Activated T-helper 9 cell treated with anti-CD3 and anti-CD28 coated beads, Interleukin-2, amount 50 U/mL, for 16 hours (primary cell): ENCODE data around the gene TRIM54.

Experiments used
- DNase-seq: peaks from one replicate; pipeline ENCODE4 v3.0.0-alpha.2; 2020; ENCODE audit warnings: low read depth

The TRIM54 gene

GRCh38 chr2:27281855-27282559, at the start of gene TRIM54:
Gene TRIM54 (plus strand): TSS chr2:27282429. CDS start chr2:27282732, 303 bp downstream.
- DNase-seq: no peak

GRCh38 chr2:27233341-27233740, 48.9 kb upstream of the TRIM54 start:
- DNase-seq: no peak

- no peak for DNase-seq
Measured at GRCh38 chr2:27236136-27236535, 46.1 kb upstream of the TRIM54 start.

- DNase-seq: no peak
Measured at GRCh38 chr2:27236626-27237025, 45.6 kb upstream of the TRIM54 start.

GRCh38 chr2:27237341-27237945, 44.8 kb upstream of the TRIM54 start:
- DNase-seq: no peak

GRCh38 chr2:27238976-27239375, 43.3 kb upstream of the TRIM54 start:
- DNase-seq: no peak

GRCh38 chr2:27240406-27240805, 41.8 kb upstream of the TRIM54 start:
- DNase-seq: no peak

GRCh38 chr2:27241761-27242613, 40.2 kb upstream of the TRIM54 start:
- no peak for DNase-seq

- DNase-seq: no peak
Measured at GRCh38 chr2:27242614-27242951, 39.6 kb upstream of the TRIM54 start.

GRCh38 chr2:27243391-27244130, 38.7 kb upstream of the TRIM54 start:
- no peak for DNase-seq

GRCh38 chr2:27245116-27245515, 37.1 kb upstream of the TRIM54 start:
- DNase-seq: no peak

GRCh38 chr2:27245626-27246025, 36.6 kb upstream of the TRIM54 start:
- no peak for DNase-seq

GRCh38 chr2:27247893-27248292, 34.3 kb upstream of the TRIM54 start:
- DNase-seq: no peak

GRCh38 chr2:27249159-27249890, 32.9 kb upstream of the TRIM54 start:
- DNase-seq: no peak

- peak; percentile 17 for DNase-seq
Measured at GRCh38 chr2:27249891-27250651, 32.2 kb upstream of the TRIM54 start.

GRCh38 chr2:27250652-27251379, 31.4 kb upstream of the TRIM54 start:
- DNase-seq: no peak

GRCh38 chr2:27251766-27252165, 30.5 kb upstream of the TRIM54 start:
- DNase-seq: no peak

- no peak for DNase-seq
Measured at GRCh38 chr2:27255187-27255586, 27.0 kb upstream of the TRIM54 start.

- no peak for DNase-seq
Measured at GRCh38 chr2:27255660-27256059, 26.6 kb upstream of the TRIM54 start.

GRCh38 chr2:27256855-27257454, 25.3 kb upstream of the TRIM54 start:
- no peak for DNase-seq
